22Rv1 (cell line): ENCODE results near the gene SAMD11.

ENCODE experiments used
- ZFX ChIP-seq: fragments of 450-650 bp; IDR thresholded peaks from 2 replicates; pipeline ENCODE4 v1.6.1; 2017; ENCODE audit warnings: antibody characterized with exemption, borderline replicate concordance
- TF ChIP-seq, protein P1 (sequence below): fragments of 450-650 bp; IDR thresholded peaks from 2 replicates; pipeline ENCODE4 v1.5.1; 2017; ENCODE audit warnings: mild to moderate bottlenecking

DNA sequence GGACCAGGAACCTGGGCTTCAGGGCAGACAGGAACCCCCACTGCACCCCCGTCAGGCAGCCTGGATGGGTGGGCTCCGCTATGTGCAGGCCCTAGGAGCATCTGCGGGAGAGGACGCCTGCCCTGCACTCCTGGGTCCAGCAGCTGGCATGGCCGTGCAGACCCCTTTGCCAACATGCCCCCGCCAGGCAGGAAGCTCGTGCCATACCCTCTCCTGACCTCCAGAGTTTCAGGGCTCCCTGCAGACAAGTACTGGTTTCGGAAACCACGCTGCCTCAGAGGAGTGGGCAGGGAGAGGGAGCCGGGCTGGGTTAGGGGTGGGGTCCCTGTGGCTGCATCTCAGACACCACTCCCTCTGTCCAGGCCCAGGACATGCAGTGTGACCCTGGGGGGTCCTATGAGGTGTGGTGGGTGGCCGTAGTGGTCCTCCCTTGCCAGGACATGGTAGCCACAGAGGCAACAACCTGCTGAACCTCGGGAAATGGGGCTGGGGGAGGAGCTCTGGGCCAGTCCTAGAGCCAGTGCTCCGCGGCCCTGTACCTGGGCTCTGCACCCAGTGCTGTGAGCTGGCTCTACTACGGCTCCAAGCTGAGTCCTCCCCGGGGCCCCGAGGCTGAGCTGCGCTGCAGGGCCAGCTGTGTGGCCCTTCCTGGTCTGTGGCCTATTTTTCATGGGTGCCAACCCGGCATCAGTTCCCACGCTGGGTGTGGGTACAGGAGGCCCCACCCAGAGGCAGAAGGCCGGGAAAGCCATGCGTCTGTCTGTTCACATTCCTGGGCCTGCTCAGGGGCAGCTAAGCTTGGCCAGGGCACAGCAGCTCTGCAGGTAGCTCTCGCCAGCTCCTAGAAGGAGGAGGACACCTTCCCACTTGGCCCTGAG, 44.0 kb downstream of the SAMD11 start:
- TF ChIP-seq, protein P1, sequence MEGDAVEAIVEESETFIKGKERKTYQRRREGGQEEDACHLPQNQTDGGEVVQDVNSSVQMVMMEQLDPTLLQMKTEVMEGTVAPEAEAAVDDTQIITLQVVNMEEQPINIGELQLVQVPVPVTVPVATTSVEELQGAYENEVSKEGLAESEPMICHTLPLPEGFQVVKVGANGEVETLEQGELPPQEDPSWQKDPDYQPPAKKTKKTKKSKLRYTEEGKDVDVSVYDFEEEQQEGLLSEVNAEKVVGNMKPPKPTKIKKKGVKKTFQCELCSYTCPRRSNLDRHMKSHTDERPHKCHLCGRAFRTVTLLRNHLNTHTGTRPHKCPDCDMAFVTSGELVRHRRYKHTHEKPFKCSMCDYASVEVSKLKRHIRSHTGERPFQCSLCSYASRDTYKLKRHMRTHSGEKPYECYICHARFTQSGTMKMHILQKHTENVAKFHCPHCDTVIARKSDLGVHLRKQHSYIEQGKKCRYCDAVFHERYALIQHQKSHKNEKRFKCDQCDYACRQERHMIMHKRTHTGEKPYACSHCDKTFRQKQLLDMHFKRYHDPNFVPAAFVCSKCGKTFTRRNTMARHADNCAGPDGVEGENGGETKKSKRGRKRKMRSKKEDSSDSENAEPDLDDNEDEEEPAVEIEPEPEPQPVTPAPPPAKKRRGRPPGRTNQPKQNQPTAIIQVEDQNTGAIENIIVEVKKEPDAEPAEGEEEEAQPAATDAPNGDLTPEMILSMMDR: no peak
- TF ChIP-seq ZFX: no peak
